Nephron progenitor cell (in vitro differentiated cells): ENCODE results near the gene GPR65.

Source experiments
- DNase-seq: peaks from one replicate; pipeline ENCODE4 v3.0.0; 2021
- H3K27ac Mint-ChIP-seq: 2 replicates; pipeline ENCODE4 v1.8.0; 2021; ENCODE audit warnings: mild to moderate bottlenecking, moderate library complexity, mixed read lengths
- H3K27me3 Mint-ChIP-seq: 2 replicates; pipeline ENCODE4 v1.8.0; 2021; ENCODE audit warnings: mild to moderate bottlenecking, low read depth, mixed read lengths; ENCODE audit not compliant: poor library complexity
- H3K36me3 Mint-ChIP-seq: 2 replicates; pipeline ENCODE4 v1.8.0; 2021; ENCODE audit warnings: low read depth, mixed read lengths
- H3K4me1 Mint-ChIP-seq: 2 replicates; pipeline ENCODE4 v1.8.0; 2021; ENCODE audit warnings: mixed read lengths
- H3K4me3 Mint-ChIP-seq: 2 replicates; pipeline ENCODE4 v1.8.0; 2021; ENCODE audit warnings: mild to moderate bottlenecking, moderate library complexity, mixed read lengths
- H3K9me3 Mint-ChIP-seq: 2 replicates; pipeline ENCODE4 v1.8.0; 2021; ENCODE audit warnings: mild to moderate bottlenecking, moderate library complexity, mixed read lengths
- CTCF ChIP-seq: fragments of 200-600 bp; sonication (generic); IDR thresholded peaks from 2 replicates; pipeline ENCODE4 v1.5.0; 2021; ENCODE audit warnings: antibody characterized with exemption

Gene GPR65

GRCh38 chr14:88034076-88034475 is 29.1 kb downstream of the GPR65 start:
- Mint-ChIP-seq H3K27me3 (peaks cover 5% of the 10 kb centered on the region), H3K36me3 (no peaks in the 10 kb centered on the region), H3K27ac (peak overlapping the region; percentile 18), H3K4me1 (peaks cover 5% of the 10 kb centered on the region), H3K4me3 (no peak overlapping the region), H3K9me3 (peaks cover 4% of the 10 kb centered on the region)
- TF ChIP-seq CTCF = no peak
- no peak for DNase-seq

- no peak for DNase-seq
- H3K27ac Mint-ChIP-seq = no peak overlapping the region
- H3K4me1 Mint-ChIP-seq = peaks cover 5% of the 10 kb centered on the region
- no peak for TF ChIP-seq CTCF
- no peaks in the 10 kb centered on the region for H3K36me3 Mint-ChIP-seq
- H3K9me3 Mint-ChIP-seq = peaks cover 4% of the 10 kb centered on the region
- H3K4me3 Mint-ChIP-seq = no peak overlapping the region
- peaks cover 5% of the 10 kb centered on the region for H3K27me3 Mint-ChIP-seq
Measured at GRCh38 chr14:88036422-88036821, 31.5 kb downstream of the GPR65 start.

- peaks cover 5% of the 10 kb centered on the region for H3K4me1 Mint-ChIP-seq
- no peak for DNase-seq
- no peak overlapping the region for H3K4me3 Mint-ChIP-seq
- no peak for TF ChIP-seq CTCF
- H3K36me3 Mint-ChIP-seq = no peaks in the 10 kb centered on the region
- H3K9me3 Mint-ChIP-seq = peaks cover 4% of the 10 kb centered on the region
- H3K27ac Mint-ChIP-seq = no peak overlapping the region
- H3K27me3 Mint-ChIP-seq = peaks cover 5% of the 10 kb centered on the region
Measured at GRCh38 chr14:88037325-88037724, 32.4 kb downstream of the GPR65 start.

- no peak for DNase-seq
- no peaks in the 10 kb centered on the region for H3K27me3 Mint-ChIP-seq
- no peak overlapping the region for H3K27ac Mint-ChIP-seq
- H3K4me1 Mint-ChIP-seq = peaks cover 5% of the 10 kb centered on the region
- no peaks in the 10 kb centered on the region for H3K9me3 Mint-ChIP-seq
- H3K36me3 Mint-ChIP-seq = no peaks in the 10 kb centered on the region
- no peak overlapping the region for H3K4me3 Mint-ChIP-seq
- TF ChIP-seq CTCF = no peak
Measured at GRCh38 chr14:88039197-88039596, 34.3 kb downstream of the GPR65 start.

- no peak overlapping the region for H3K4me3 Mint-ChIP-seq
- H3K27ac Mint-ChIP-seq = no peak overlapping the region
- no peak for TF ChIP-seq CTCF
- DNase-seq = no peak
- no peaks in the 10 kb centered on the region for H3K27me3 Mint-ChIP-seq
- H3K4me1 Mint-ChIP-seq = peaks cover 5% of the 10 kb centered on the region
- no peaks in the 10 kb centered on the region for H3K36me3 Mint-ChIP-seq
- no peaks in the 10 kb centered on the region for H3K9me3 Mint-ChIP-seq
Measured at GRCh38 chr14:88040146-88040545, 35.2 kb downstream of the GPR65 start.

- no peak for TF ChIP-seq CTCF
- Mint-ChIP-seq H3K4me3 (no peak overlapping the region), H3K9me3 (no peaks in the 10 kb centered on the region), H3K27me3 (peaks cover 4% of the 10 kb centered on the region), H3K27ac (no peak overlapping the region), H3K36me3 (no peaks in the 10 kb centered on the region), H3K4me1 (no peaks in the 10 kb centered on the region)
- DNase-seq = no peak
Measured at GRCh38 chr14:88043529-88044443, 38.9 kb downstream of the GPR65 start.
